Measurements from ENCODE around the gene PCDH19.

The PCDH19 gene

DNA sequence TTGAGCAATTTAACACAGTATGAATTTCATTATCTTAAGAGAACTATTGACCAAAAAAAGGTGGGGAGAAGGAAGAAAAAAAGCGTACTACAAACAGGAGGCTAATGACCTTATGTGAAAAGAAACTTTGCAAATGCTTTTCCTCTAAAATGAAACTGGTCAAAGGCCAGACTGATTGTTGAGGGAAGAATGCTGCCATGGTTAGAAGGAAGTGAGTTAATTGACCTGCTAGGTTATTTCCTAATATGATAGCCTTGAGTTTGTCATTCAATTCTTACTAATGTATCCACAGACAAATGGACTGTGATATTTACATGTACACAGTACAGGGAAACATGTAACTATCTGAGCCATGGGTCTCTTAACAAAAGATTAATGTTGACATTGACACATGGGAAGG lies 132.8 kb downstream of the PCDH19 start:
- Histone ChIP-seq H4K8ac (ENCODE audit: low read depth, low read length) (no peak overlapping the region), H2BK120ac (ENCODE audit: insufficient read depth, low read length, poor library complexity) (no peak overlapping the region), H2AK5ac (ENCODE audit: low read length) (no peak overlapping the region), H3K4me2 (ENCODE audit: low read length) (no peak overlapping the region), H3K27ac (ENCODE audit: low read depth, low read length) (no peak overlapping the region), H3K79me2 (ENCODE audit: control insufficient read depth, insufficient read depth, low read length, poor library complexity) (no peaks in the 10 kb centered on the region), H2BK12ac (ENCODE audit: low read length) (no peak overlapping the region), H2AFZ (ENCODE audit: insufficient read depth, low read length, poor library complexity) (no peak overlapping the region), H3K18ac (ENCODE audit: low read length) (no peak overlapping the region), H2BK5ac (ENCODE audit: low read depth, low read length, poor library complexity) (no peak overlapping the region), H3K23ac (ENCODE audit: low read length) (no peak overlapping the region), H3K4me1 (ENCODE audit: control insufficient read depth in 1 of 2, insufficient read depth in 2 of 2, low read length in 2 of 2) (no peaks in the 10 kb centered on the region), H4K12ac (ENCODE audit: low read depth, low read length) (no peak overlapping the region), H3K9me3 (ENCODE audit: insufficient read depth, low read depth, low read length) (no peaks in the 10 kb centered on the region), H3K27me3 (ENCODE audit: insufficient read depth, low read length) (no peaks in the 10 kb centered on the region), H3K79me1 (ENCODE audit: low read length) (no peaks in the 10 kb centered on the region), H3K9ac (ENCODE audit: low read length) (no peak overlapping the region), H4K91ac (ENCODE audit: low read depth, low read length) (no peak overlapping the region), H3K14ac (ENCODE audit: low read length) (no peak overlapping the region), H3K36me3 (ENCODE audit: control insufficient read depth in 1 of 2, insufficient read depth in 2 of 2, low read length in 2 of 2) (no peaks in the 10 kb centered on the region), H3K4ac (ENCODE audit: low read depth, low read length) (no peak overlapping the region), H3K4me3 (ENCODE audit: low read depth, low read length) (no peak overlapping the region)
- no peak for DNase-seq
- WGBS (ENCODE audit: extremely low coverage, insufficient coverage, insufficient read length), result no CpG with 5 or more reads among the region's 1 CpG

DNA sequence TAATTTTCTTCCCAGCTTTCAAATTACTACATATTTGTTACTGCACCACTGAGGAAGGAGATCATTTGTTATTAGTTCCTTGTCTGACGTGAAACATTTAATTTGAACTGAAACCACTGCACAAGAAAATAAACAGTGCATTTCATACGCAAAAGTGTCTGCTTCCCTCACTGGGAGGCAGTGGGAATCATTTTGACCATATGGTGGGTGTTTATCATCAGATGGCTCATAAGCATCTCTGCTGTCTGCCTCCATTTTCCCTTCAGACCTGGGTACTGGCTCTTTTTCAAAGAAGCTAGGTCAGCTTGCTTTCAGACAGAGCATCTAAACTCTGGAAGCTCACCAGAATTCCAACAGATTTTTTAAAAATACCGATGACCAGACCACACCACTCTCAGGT lies 135.2 kb downstream of the PCDH19 start:
- Histone ChIP-seq H2AFZ (ENCODE audit: insufficient read depth, low read length, poor library complexity) (no peak overlapping the region), H4K8ac (ENCODE audit: low read depth, low read length) (no peak overlapping the region), H3K36me3 (ENCODE audit: control insufficient read depth in 1 of 2, insufficient read depth in 2 of 2, low read length in 2 of 2) (no peaks in the 10 kb centered on the region), H2BK5ac (ENCODE audit: low read depth, low read length, poor library complexity) (no peak overlapping the region), H2BK120ac (ENCODE audit: insufficient read depth, low read length, poor library complexity) (no peak overlapping the region), H4K12ac (ENCODE audit: low read depth, low read length) (no peak overlapping the region), H3K4ac (ENCODE audit: low read depth, low read length) (no peak overlapping the region), H3K4me2 (ENCODE audit: low read length) (no peak overlapping the region), H3K27ac (ENCODE audit: low read depth, low read length) (no peak overlapping the region), H3K18ac (ENCODE audit: low read length) (no peak overlapping the region), H3K14ac (ENCODE audit: low read length) (no peak overlapping the region), H3K79me2 (ENCODE audit: control insufficient read depth, insufficient read depth, low read length, poor library complexity) (no peaks in the 10 kb centered on the region), H3K9ac (ENCODE audit: low read length) (no peak overlapping the region), H2BK12ac (ENCODE audit: low read length) (no peak overlapping the region), H3K23ac (ENCODE audit: low read length) (no peak overlapping the region), H3K4me3 (ENCODE audit: low read depth, low read length) (no peak overlapping the region), H4K91ac (ENCODE audit: low read depth, low read length) (no peak overlapping the region), H3K79me1 (ENCODE audit: low read length) (no peaks in the 10 kb centered on the region), H3K27me3 (ENCODE audit: insufficient read depth, low read length) (no peaks in the 10 kb centered on the region), H2AK5ac (ENCODE audit: low read length) (no peak overlapping the region), H3K9me3 (ENCODE audit: insufficient read depth, low read depth, low read length) (no peaks in the 10 kb centered on the region), H3K4me1 (ENCODE audit: control insufficient read depth in 1 of 2, insufficient read depth in 2 of 2, low read length in 2 of 2) (no peaks in the 10 kb centered on the region)
- no CpG with 5 or more reads among the region's 3 CpGs for WGBS (ENCODE audit: extremely low coverage, insufficient coverage, insufficient read length)
- DNase-seq, result no peak

DNA sequence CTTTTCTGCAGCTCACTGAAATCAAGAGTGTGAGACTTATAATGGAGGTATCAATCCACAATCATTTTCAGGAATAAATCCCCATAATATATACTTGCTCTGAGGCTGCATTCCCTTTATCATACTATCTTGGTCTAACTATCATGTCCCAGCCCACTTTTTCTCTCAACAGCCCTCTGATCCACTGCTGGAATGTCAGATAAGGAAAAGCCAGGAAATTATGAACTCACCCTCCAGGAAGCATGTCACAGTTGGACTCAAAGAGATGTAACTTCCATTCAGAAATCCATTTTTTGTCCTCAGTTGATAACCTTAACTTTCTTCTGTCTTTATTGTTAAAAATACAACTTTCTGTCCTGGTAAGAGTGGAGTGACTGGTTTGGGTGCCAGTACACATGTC lies 144.9 kb downstream of the PCDH19 start:
- H3K4me3 ChIP-seq (ENCODE audit: low read depth, low read length), result no peak overlapping the region
- no peaks in the 10 kb centered on the region for H3K36me3 ChIP-seq (ENCODE audit: control insufficient read depth in 1 of 2, insufficient read depth in 2 of 2, low read length in 2 of 2)
- no peak overlapping the region for H3K23ac ChIP-seq (ENCODE audit: low read length)
- no peak overlapping the region for H2BK120ac ChIP-seq (ENCODE audit: insufficient read depth, low read length, poor library complexity)
- H4K12ac ChIP-seq (ENCODE audit: low read depth, low read length), result no peak overlapping the region
- no peaks in the 10 kb centered on the region for H3K4me1 ChIP-seq (ENCODE audit: control insufficient read depth in 1 of 2, insufficient read depth in 2 of 2, low read length in 2 of 2)
- no peak overlapping the region for H3K27ac ChIP-seq (ENCODE audit: low read depth, low read length)
- H2BK5ac ChIP-seq (ENCODE audit: low read depth, low read length, poor library complexity), result no peak overlapping the region
- no peaks in the 10 kb centered on the region for H3K27me3 ChIP-seq (ENCODE audit: insufficient read depth, low read length)
- no peaks in the 10 kb centered on the region for H3K9me3 ChIP-seq (ENCODE audit: insufficient read depth, low read depth, low read length)
- no peak overlapping the region for H4K8ac ChIP-seq (ENCODE audit: low read depth, low read length)
- H2BK12ac ChIP-seq (ENCODE audit: low read length), result no peak overlapping the region
- no peak overlapping the region for H4K91ac ChIP-seq (ENCODE audit: low read depth, low read length)
- H3K79me1 ChIP-seq (ENCODE audit: low read length), result no peaks in the 10 kb centered on the region
- no peak overlapping the region for H2AFZ ChIP-seq (ENCODE audit: insufficient read depth, low read length, poor library complexity)
- no peak overlapping the region for H3K9ac ChIP-seq (ENCODE audit: low read length)
- H3K79me2 ChIP-seq (ENCODE audit: control insufficient read depth, insufficient read depth, low read length, poor library complexity), result no peaks in the 10 kb centered on the region
- no peak overlapping the region for H3K4ac ChIP-seq (ENCODE audit: low read depth, low read length)
- DNase-seq, result no peak
- no peak overlapping the region for H3K14ac ChIP-seq (ENCODE audit: low read length)
- H3K18ac ChIP-seq (ENCODE audit: low read length), result no peak overlapping the region
- no peak overlapping the region for H3K4me2 ChIP-seq (ENCODE audit: low read length)
- no peak overlapping the region for H2AK5ac ChIP-seq (ENCODE audit: low read length)

DNA sequence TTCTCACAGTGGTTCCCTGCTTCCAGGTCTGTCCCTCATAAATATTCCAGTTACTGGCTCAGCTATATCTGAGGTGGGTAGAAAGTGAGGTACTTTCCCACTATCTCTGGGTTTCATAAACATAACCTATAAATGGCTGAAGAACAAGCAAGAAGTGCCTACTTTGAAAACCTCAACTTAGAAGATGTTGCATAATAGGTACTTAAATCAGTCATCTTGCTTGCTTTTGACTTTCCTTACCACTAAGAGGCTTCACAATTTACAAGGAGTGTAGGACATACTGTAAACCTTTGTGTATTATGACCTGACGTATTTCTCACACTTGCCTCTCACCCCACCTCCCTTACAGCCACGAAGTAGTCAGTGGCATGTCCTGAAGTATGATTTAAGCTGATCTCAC lies 145.9 kb downstream of the PCDH19 start:
- no peaks in the 10 kb centered on the region for H3K9me3 ChIP-seq (ENCODE audit: insufficient read depth, low read depth, low read length)
- no peak overlapping the region for H3K23ac ChIP-seq (ENCODE audit: low read length)
- H3K36me3 ChIP-seq (ENCODE audit: control insufficient read depth in 1 of 2, insufficient read depth in 2 of 2, low read length in 2 of 2), result no peaks in the 10 kb centered on the region
- H4K91ac ChIP-seq (ENCODE audit: low read depth, low read length), result no peak overlapping the region
- H3K27ac ChIP-seq (ENCODE audit: low read depth, low read length), result no peak overlapping the region
- no peak overlapping the region for H2BK5ac ChIP-seq (ENCODE audit: low read depth, low read length, poor library complexity)
- no peak overlapping the region for H3K4ac ChIP-seq (ENCODE audit: low read depth, low read length)
- H3K4me1 ChIP-seq (ENCODE audit: control insufficient read depth in 1 of 2, insufficient read depth in 2 of 2, low read length in 2 of 2), result no peaks in the 10 kb centered on the region
- no peak overlapping the region for H3K9ac ChIP-seq (ENCODE audit: low read length)
- H4K12ac ChIP-seq (ENCODE audit: low read depth, low read length), result no peak overlapping the region
- H2AK5ac ChIP-seq (ENCODE audit: low read length), result no peak overlapping the region
- no peak overlapping the region for H4K8ac ChIP-seq (ENCODE audit: low read depth, low read length)
- no peak overlapping the region for H2BK12ac ChIP-seq (ENCODE audit: low read length)
- no peak overlapping the region for H3K4me2 ChIP-seq (ENCODE audit: low read length)
- no peak overlapping the region for H2AFZ ChIP-seq (ENCODE audit: insufficient read depth, low read length, poor library complexity)
- H3K4me3 ChIP-seq (ENCODE audit: low read depth, low read length), result no peak overlapping the region
- no CpG with 5 or more reads among the region's 2 CpGs for WGBS (ENCODE audit: extremely low coverage, insufficient coverage, insufficient read length)
- no peaks in the 10 kb centered on the region for H3K27me3 ChIP-seq (ENCODE audit: insufficient read depth, low read length)
- no peaks in the 10 kb centered on the region for H3K79me1 ChIP-seq (ENCODE audit: low read length)
- no peak for DNase-seq
- no peak overlapping the region for H3K14ac ChIP-seq (ENCODE audit: low read length)
- no peak overlapping the region for H3K18ac ChIP-seq (ENCODE audit: low read length)
- no peak overlapping the region for H2BK120ac ChIP-seq (ENCODE audit: insufficient read depth, low read length, poor library complexity)
- H3K79me2 ChIP-seq (ENCODE audit: control insufficient read depth, insufficient read depth, low read length, poor library complexity), result no peaks in the 10 kb centered on the region

DNA sequence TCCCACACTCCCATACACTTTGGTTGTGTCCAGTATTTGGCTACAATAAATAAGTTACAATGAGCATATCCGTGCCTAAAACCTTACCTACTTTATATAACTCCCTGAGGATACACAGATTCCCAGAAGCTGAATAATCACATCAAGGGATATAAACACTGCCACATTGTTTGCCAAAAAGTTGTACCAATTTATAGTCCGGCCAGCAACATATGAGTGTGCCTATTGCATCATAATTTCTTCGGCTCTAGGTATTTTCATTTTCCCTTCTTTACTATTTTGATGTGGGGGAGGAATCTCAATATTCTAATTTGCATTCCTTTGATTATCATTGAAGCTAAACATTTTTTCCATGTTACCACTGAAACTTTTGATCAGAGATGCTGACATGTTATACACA lies 146.4 kb downstream of the PCDH19 start:
- no peak overlapping the region for H3K4me3 ChIP-seq (ENCODE audit: low read depth, low read length)
- H3K36me3 ChIP-seq (ENCODE audit: control insufficient read depth in 1 of 2, insufficient read depth in 2 of 2, low read length in 2 of 2), result no peaks in the 10 kb centered on the region
- H2BK5ac ChIP-seq (ENCODE audit: low read depth, low read length, poor library complexity), result no peak overlapping the region
- H3K9ac ChIP-seq (ENCODE audit: low read length), result no peak overlapping the region
- H3K27me3 ChIP-seq (ENCODE audit: insufficient read depth, low read length), result no peaks in the 10 kb centered on the region
- H3K14ac ChIP-seq (ENCODE audit: low read length), result no peak overlapping the region
- no peaks in the 10 kb centered on the region for H3K79me2 ChIP-seq (ENCODE audit: control insufficient read depth, insufficient read depth, low read length, poor library complexity)
- DNase-seq, result no peak
- H3K23ac ChIP-seq (ENCODE audit: low read length), result no peak overlapping the region
- no peaks in the 10 kb centered on the region for H3K79me1 ChIP-seq (ENCODE audit: low read length)
- no peak overlapping the region for H2AK5ac ChIP-seq (ENCODE audit: low read length)
- H2AFZ ChIP-seq (ENCODE audit: insufficient read depth, low read length, poor library complexity), result no peak overlapping the region
- no peak overlapping the region for H3K18ac ChIP-seq (ENCODE audit: low read length)
- no peak overlapping the region for H2BK12ac ChIP-seq (ENCODE audit: low read length)
- no peak overlapping the region for H4K8ac ChIP-seq (ENCODE audit: low read depth, low read length)
- H3K4me1 ChIP-seq (ENCODE audit: control insufficient read depth in 1 of 2, insufficient read depth in 2 of 2, low read length in 2 of 2), result no peaks in the 10 kb centered on the region
- no peak overlapping the region for H2BK120ac ChIP-seq (ENCODE audit: insufficient read depth, low read length, poor library complexity)
- H3K4me2 ChIP-seq (ENCODE audit: low read length), result no peak overlapping the region
- no peak overlapping the region for H4K12ac ChIP-seq (ENCODE audit: low read depth, low read length)
- no peak overlapping the region for H4K91ac ChIP-seq (ENCODE audit: low read depth, low read length)
- H3K27ac ChIP-seq (ENCODE audit: low read depth, low read length), result no peak overlapping the region
- no peak overlapping the region for H3K4ac ChIP-seq (ENCODE audit: low read depth, low read length)
- no peaks in the 10 kb centered on the region for H3K9me3 ChIP-seq (ENCODE audit: insufficient read depth, low read depth, low read length)
- no CpG with 5 or more reads among the region's 3 CpGs for WGBS (ENCODE audit: extremely low coverage, insufficient coverage, insufficient read length)
